GM12878 (cell line): Measurements from ENCODE around the gene EAF1. TPM values are rescaled to one million over a fixed set of nuclear protein-coding genes. Genes with fewer than 3 reads are reported as not detected.

Experiments used
- ATAC-seq: fragments of 200-7000 bp; cut with Tn5 transposase; 3 replicates; pipeline ENCODE4 v1.9.1; 2020; ENCODE audit warnings: mild to moderate bottlenecking, moderate library complexity
- BruUV-seq: library from RNA; stranded (reverse); fragments of 400-500 nt; replicated peaks from 2 replicates; lab custom pipeline; 2021; lab: Mats Ljungman, UMichigan
- CTCF ChIA-PET: fragments of 300-600 bp; sonication (Branson Sonifier 250); formaldehyde crosslinking; extraction: SDS; loops from one replicate; lab custom pipeline; 2021; ENCODE audit warnings: inconsistent platforms; lab: Yijun Ruan, JAX
- POLR2A ChIA-PET: fragments of 350-600 bp; formaldehyde crosslinking; extraction: SDS; loops from one replicate; lab custom pipeline; 2021; ENCODE audit warnings: inconsistent platforms; lab: Charles Lee
- RAD21 ChIA-PET: fragments of 300-600 bp; sonication (Branson Sonifier 250); formaldehyde crosslinking; loops from one replicate; lab custom pipeline; 2023; ENCODE audit warnings: antibody characterized with exemption; ENCODE audit not compliant: unreplicated experiment; lab: Charles Lee
- SMC1A ChIA-PET: fragments of 300-600 bp; sonication (Branson Sonifier 250); formaldehyde crosslinking; loops from one replicate; lab custom pipeline; 2023; ENCODE audit not compliant: unreplicated experiment, uncharacterized antibody; lab: Charles Lee
- DNase-seq: peaks from one replicate; pipeline ENCODE4 v3.0.0-alpha.2; 2011; ENCODE audit warnings: low read depth, low spot score
- FAIRE-seq: peaks from 3 replicates; lab custom pipeline; 2011; peaks lifted over from hg19 to GRCh38; lab: Jason Lieb, UNC
- H2AFZ ChIP-seq: 2 replicates; pipeline ENCODE4 v1.6.0; 2011; ENCODE audit warnings: low read depth, low read length, control low read depth; ENCODE audit not compliant: control insufficient read depth
- H3K27ac ChIP-seq: 2 replicates; pipeline ENCODE4 v1.5.1; 2011; ENCODE audit warnings: control low read depth; ENCODE audit not compliant: control insufficient read depth, insufficient read depth
- H3K27me3 ChIP-seq, 2 experiments: replicated peaks in 1 of 2; 2 replicates each; pipeline versions ENCODE4 v1.6.0 to v1.6.1; 2011; ENCODE audit warnings: low read length in 1 of 2; ENCODE audit not compliant: control insufficient read depth in 2 of 2, insufficient read depth in 2 of 2
- H3K36me3 ChIP-seq, 2 experiments: 2 replicates each; pipeline ENCODE4 v1.5.1; 2011; ENCODE audit warnings: low read length in 1 of 2; ENCODE audit not compliant: control insufficient read depth in 2 of 2, insufficient read depth in 2 of 2
- H3K4me1 ChIP-seq: 2 replicates; pipeline ENCODE4 v1.6.1; 2011; ENCODE audit warnings: mild to moderate bottlenecking, low read length, moderate library complexity, mixed read lengths; ENCODE audit not compliant: control insufficient read depth, insufficient read depth
- H3K4me2 ChIP-seq: 2 replicates; pipeline ENCODE4 v1.6.0; 2011; ENCODE audit warnings: control low read depth; ENCODE audit not compliant: control insufficient read depth, insufficient read depth
- H3K4me3 ChIP-seq: fragments of 200-600 bp; sonication (generic); 2 replicates; pipeline ENCODE4 v1.5.1; 2016
- H3K79me2 ChIP-seq: 2 replicates; pipeline ENCODE4 v1.6.0; 2011; ENCODE audit warnings: low read length; ENCODE audit not compliant: control insufficient read depth, insufficient read depth
- H3K9ac ChIP-seq: 2 replicates; pipeline ENCODE4 v1.8.0; 2011; ENCODE audit warnings: low read length, control low read depth, mixed read lengths; ENCODE audit not compliant: control insufficient read depth, insufficient read depth
- H3K9me3 ChIP-seq: replicated peaks from 3 replicates; pipeline ENCODE4 v1.5.1; 2011; ENCODE audit warnings: mild to moderate bottlenecking, low read length; ENCODE audit not compliant: control insufficient read depth, insufficient read depth
- H4K20me1 ChIP-seq: 2 replicates; pipeline ENCODE4 v1.6.0; 2011; ENCODE audit not compliant: control insufficient read depth, insufficient read depth
- BMI1 ChIP-seq: fragments of 450-650 bp; IDR thresholded peaks from 2 replicates; pipeline ENCODE4 v1.6.1; 2016; ENCODE audit warnings: mild to moderate bottlenecking, moderate library complexity, borderline replicate concordance
- ESRRA ChIP-seq: IDR thresholded peaks from 2 replicates; pipeline ENCODE4 v1.6.1; 2012; ENCODE audit warnings: mild to moderate bottlenecking, low read length, improper control_type of control experiment
- KLF5 ChIP-seq: fragments of 450-650 bp; IDR thresholded peaks from 2 replicates; pipeline ENCODE4 v1.6.1; 2014; ENCODE audit warnings: mild to moderate bottlenecking; ENCODE audit not compliant: partially characterized antibody
- POLR2A ChIP-seq: IDR thresholded peaks from 2 replicates; pipeline ENCODE4 v1.6.1; 2011; ENCODE audit warnings: low read depth, mild to moderate bottlenecking, low read length
- ZNF384 ChIP-seq: IDR thresholded peaks from 2 replicates; pipeline ENCODE4 v1.6.1; 2012; ENCODE audit warnings: low read depth, mild to moderate bottlenecking, low read length, improper control_type of control experiment, borderline replicate concordance
- WGBS: methylation state at CpG from one replicate; pipeline ENCODE4 v1.1.6; 2016; ENCODE audit warnings: low lambda C conversion rate; ENCODE audit not compliant: insufficient replicate concordance, insufficient coverage; ENCODE audit errors: missing lambda C conversion rate; 5-methylcytosine and 5-hydroxymethylcytosine counted together
- in situ Hi-C: fragments of 300-500 bp; cut with MboI; formaldehyde crosslinking; loops from 9 replicates; pipeline ENCODE4 v1.14.3; 2018; ENCODE audit warnings: mixed read lengths
- intact Hi-C: fragments of 100-400 bp; cut with micrococcal nuclease; formaldehyde crosslinking; loops from one replicate; pipeline ENCODE4 v1.14.2; 2022; ENCODE audit not compliant: unreplicated experiment
- polyA plus RNA-seq, 11 experiments: library from polyadenylated mRNA; depleted of rRNA in 4 of 11; unstranded in 6 of 11; stranded (reverse) in 5 of 11; fragments of >200 nt; fragmentation: Nextera tagmentation in 4 of 11; fragmentation: Illumina TruSeq in 1 of 11; extraction: Ambion mirVana in 4 of 11; extraction: Trizol in 1 of 11; gene quantifications; 1 replicate in 1 of 11; 2 replicates in 10 of 11; pipeline versions ENCODE4 v1.2.1 to v1.2.3, GENCODE V29; 2011 to 2016; ENCODE audit warnings: inconsistent platforms in 2 of 11, missing spikeins in 2 of 11, low read depth in 1 of 11
- total RNA-seq, 4 experiments: library from RNA; depleted of rRNA in 3 of 4; stranded (reverse); fragments of >200 nt in 3 of 4; fragmentation: Illumina TruSeq in 1 of 4; extraction: Trizol in 1 of 4; gene quantifications; 2 replicates each; pipeline versions ENCODE4 v1.2.1 to v1.2.3, GENCODE V29; 2013 to 2021
- TF ChIP-seq, protein P1 (sequence below): IDR thresholded peaks from 2 replicates; pipeline ENCODE4 v1.6.1; 2012; ENCODE audit warnings: low read depth, low read length, improper control_type of control experiment
- TF ChIP-seq, protein P2 (sequence below): fragments of 450-650 bp; IDR thresholded peaks from 2 replicates; pipeline ENCODE4 v1.6.1; 2017; ENCODE audit warnings: borderline replicate concordance

EAF1 gene
- total and polyA plus RNA-seq, 10 of the 15 experiments (the other 5 are each of a cell fraction or from before 2014, with no cell fraction given) = 6.8 to 21.6 (median 15.6) TPM

DNA sequence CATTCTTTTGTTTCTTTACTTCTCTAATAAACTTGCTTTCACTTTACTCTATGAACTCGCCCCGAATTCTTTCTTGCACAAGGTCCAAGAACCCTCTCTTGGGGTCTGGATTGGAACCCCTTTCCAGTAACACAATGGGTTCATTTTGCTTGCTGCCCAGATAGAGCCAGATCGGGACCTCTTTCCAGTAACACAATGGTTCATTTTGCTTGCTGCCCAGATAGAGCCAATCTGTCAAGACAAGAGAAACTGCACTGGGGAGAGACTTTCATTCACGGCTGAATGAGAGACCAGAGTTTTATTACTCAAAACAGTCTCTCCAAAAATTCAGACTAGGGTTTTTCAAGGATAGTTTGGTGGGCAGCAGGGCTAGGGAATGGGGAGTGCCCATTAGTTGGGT is 25.5 kb upstream of the EAF1 start:
- TF ChIP-seq, protein P1, sequence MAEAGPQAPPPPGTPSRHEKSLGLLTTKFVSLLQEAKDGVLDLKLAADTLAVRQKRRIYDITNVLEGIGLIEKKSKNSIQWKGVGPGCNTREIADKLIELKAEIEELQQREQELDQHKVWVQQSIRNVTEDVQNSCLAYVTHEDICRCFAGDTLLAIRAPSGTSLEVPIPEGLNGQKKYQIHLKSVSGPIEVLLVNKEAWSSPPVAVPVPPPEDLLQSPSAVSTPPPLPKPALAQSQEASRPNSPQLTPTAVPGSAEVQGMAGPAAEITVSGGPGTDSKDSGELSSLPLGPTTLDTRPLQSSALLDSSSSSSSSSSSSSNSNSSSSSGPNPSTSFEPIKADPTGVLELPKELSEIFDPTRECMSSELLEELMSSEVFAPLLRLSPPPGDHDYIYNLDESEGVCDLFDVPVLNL = no peak
- TF ChIP-seq, protein P2, sequence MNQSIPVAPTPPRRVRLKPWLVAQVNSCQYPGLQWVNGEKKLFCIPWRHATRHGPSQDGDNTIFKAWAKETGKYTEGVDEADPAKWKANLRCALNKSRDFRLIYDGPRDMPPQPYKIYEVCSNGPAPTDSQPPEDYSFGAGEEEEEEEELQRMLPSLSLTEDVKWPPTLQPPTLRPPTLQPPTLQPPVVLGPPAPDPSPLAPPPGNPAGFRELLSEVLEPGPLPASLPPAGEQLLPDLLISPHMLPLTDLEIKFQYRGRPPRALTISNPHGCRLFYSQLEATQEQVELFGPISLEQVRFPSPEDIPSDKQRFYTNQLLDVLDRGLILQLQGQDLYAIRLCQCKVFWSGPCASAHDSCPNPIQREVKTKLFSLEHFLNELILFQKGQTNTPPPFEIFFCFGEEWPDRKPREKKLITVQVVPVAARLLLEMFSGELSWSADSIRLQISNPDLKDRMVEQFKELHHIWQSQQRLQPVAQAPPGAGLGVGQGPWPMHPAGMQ = no peak
- TF ChIP-seq BMI1 (no peak), ZNF384 (no peak), ESRRA (no peak), POLR2A (no peak), KLF5 (no peak)
- Histone ChIP-seq H3K27ac (no peak overlapping the region), H3K36me3 (no peaks in the 10 kb centered on the region), H3K4me1 (peaks cover 10% of the 10 kb centered on the region), H2AFZ (no peak overlapping the region), H4K20me1 (no peaks in the 10 kb centered on the region), H3K4me2 (no peak overlapping the region), H3K27me3 (no peaks in the 10 kb centered on the region), H3K9ac (no peak overlapping the region), H3K9me3 (no peaks in the 10 kb centered on the region; the same call in 2 of the 3 replicates), H3K79me2 (no peaks in the 10 kb centered on the region), H3K4me3 (no peak overlapping the region)
- ChIA-PET RAD21 (interaction anchor here (1.3 to 6.8 kb wide), 2 partner anchors 135 to 282 kb away, joined by 3 to 143 read pairs; no protein-coding TSS in a partner anchor), POLR2A (interaction anchor here (0.5 kb wide), 1 partner anchor 200 kb away, joined by 3 read pairs; the partner anchor contains the start of genes BTD and HACL1), SMC1A (interaction anchor here (1.0 to 8.7 kb wide), 7 partner anchors 17 to 202 kb away, joined by 3 to 223 read pairs (median 7); partner anchors contain the start of gene CAPN7), CTCF (interaction anchor here (1.4 to 10.1 kb wide), 3 partner anchors 20 to 197 kb away, joined by 4 to 302 read pairs (median 108); partner anchors contain the start of gene CAPN7)
- BruUV-seq = no TSS peak
- intact Hi-C loops (no loop called here), in situ Hi-C loops (loop anchor here (5.0 kb wide), 2 partner anchors 200 to 285 kb away; no protein-coding TSS in a partner anchor)
- no peak for DNase-seq
- FAIRE-seq = no peak
- 74% methylated on average over 4 of the region's 4 CpGs for WGBS
- ATAC-seq = no peak
